HG03457 (cell line): ENCODE measurements around the gene UBE2F.

Experiments used
- ATAC-seq: cut with Tn5 transposase; IDR thresholded peaks from one replicate; pipeline ENCODE4 v1.9.1; 2021; ENCODE audit warnings: moderate number of reproducible peaks; ENCODE audit not compliant: unreplicated experiment

Gene UBE2F

DNA sequence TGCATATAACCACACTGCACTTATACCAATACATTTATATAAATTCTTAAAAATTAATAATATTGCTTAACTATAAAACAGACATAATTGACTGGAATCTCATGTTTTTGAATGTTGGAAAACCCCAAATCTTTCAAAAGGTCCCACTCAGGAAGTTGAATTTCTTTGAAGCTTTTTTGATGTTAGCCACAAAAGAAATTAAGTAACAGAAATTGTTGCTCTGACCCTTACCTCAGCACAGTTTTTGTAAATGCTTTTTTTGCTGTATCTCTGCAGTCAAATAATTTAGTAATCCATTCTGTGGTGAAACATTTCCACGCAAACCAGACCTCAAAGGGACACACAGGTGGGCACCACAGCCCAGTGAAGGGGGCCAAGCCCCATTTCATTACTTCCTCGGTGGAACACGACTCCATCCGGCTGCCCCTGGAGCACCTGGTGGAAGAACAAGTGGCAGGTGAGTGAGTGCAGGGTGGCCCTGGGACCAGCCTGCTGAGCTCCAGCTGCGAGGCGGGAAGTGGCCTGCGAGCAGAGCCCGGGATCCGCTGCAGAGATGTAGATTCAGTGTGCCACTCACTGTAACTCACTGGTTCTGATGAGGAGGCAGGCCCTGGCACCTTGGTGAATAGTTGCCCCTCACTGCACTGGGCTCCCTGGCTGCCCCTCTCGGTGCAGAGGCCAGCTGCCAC lies 102.4 kb downstream of the UBE2F start:
- no peak for ATAC-seq

- peak; percentile 78 for ATAC-seq
Measured at GRCh38 chr2:238069877-238070276, 103.1 kb downstream of the UBE2F start.

DNA sequence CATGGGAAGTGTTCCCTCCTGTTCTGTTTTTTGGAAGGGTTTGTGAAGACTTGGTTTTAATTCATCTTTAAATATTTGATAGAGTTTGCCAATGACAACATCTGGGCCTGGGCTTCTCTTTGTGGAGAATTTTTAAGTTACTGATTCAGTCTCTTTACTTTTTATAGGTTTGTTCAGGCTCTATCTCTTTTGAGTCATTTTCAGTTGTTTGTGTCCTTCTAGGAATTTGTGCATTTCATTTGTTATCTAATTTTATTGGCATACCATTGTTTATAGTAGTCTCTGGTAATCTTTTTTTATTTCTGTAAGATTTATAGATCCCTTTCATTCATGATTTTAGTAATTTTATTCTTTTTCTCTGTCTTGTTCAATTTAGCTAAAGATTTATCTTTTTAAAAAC lies 108.6 kb downstream of the UBE2F start:
- no peak for ATAC-seq

DNA sequence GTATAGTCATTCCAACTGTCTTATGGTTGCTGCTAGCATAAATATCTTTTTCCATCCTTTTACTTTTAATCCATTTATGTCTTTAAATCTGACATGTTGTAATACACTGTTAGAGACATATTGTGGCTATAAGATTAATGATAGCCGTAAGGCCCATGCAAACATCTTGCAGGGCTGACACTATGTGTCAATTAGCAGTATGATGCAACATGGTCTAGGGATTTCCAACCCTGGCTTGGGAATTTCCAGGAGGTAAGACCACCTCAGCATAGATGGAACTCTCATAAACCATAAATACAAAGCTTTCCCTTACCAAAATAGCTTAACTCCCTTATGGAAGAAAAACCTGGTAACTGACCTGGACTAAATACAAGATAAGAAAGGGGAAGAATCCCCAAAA lies 110.5 kb downstream of the UBE2F start:
- ATAC-seq: no peak

GRCh38 chr2:238079874-238080327 lies 113.1 kb downstream of the UBE2F start:
- no peak for ATAC-seq

DNA sequence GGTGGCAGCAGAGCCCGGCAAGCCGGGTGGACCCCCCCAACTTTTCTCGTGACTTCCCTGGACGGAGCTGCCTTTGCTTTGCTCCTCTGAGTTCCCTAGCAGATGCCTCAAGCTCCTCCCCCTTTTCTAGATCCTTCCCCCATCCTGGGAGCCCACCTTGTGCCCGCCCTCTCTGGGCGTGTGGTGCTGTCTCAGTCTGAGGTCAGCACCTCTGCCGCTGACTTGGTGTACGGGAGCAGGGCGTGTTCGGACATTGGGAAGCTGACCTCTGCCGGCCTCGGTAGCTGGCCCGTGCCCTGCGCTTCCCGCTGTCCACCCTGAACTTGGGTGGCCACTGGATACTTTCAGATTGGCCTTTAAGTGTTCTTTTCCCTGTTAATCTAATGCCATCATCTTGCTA lies 113.7 kb downstream of the UBE2F start:
- ATAC-seq: no peak

DNA sequence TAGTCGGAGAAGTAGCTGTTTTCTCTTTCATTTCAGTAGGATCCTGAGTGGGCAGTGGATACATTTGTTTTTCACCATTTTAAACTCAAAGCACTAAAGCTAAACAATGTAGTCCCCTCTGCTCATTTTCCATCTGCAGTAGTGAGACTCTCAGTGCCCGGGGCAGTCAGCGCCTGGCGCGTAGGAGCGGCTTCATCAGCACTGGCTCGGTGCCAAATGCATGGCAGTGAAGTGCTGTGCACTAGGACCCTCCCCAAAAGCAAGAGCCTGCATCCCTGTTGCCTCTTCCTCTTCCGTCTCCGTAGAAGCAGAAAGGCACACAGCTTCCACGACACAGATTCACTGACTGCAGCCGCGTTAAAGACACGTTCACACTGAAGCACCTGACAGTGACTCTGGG lies 114.3 kb downstream of the UBE2F start:
- ATAC-seq: no peak

DNA sequence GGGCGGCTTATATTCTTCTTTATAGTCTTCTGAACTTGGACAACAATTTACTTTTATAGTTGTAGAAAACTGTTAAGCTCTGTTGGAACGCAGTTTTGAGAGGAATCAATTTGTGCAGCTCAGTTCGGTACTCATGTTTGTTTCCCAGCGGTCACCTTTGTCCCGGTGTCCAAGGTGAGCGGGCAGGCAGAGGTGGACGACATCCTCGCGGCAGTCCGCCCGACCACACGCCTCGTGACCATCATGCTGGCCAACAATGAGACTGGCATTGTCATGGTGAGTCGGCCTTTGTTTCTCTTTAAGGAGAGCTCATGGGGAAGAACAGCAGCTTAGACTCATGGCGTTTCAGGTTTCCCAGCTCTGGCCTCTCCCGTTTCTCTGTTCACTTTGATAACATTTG lies 114.7 kb downstream of the UBE2F start:
- no peak for ATAC-seq

GRCh38 chr2:238082151-238082550 lies 115.3 kb downstream of the UBE2F start:
- no peak for ATAC-seq

- ATAC-seq: no peak
Measured at GRCh38 chr2:238082827-238083226, 116.0 kb downstream of the UBE2F start.

- ATAC-seq: no peak
Measured at GRCh38 chr2:238083919-238084318, 117.1 kb downstream of the UBE2F start.

DNA sequence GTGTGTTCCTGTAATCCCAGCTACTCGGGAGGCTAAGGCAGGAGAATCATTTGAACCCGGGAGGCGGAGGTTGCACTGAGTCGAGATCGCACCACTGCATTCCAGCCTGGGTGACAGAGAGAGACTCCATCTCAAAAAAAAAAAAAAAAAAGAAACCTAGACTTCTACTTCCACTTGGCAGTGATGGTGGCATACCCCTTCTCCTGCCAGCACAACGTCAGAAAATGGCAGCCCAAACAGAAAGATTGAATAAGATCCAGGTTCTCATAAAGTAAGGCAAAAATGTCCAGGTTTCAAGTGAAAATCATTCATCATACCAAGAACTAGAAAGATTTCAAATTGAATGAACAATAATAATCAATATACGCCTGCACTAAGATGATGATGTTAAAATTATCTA lies 117.9 kb downstream of the UBE2F start:
- no peak for ATAC-seq

- no peak for ATAC-seq
Measured at GRCh38 chr2:238085899-238086298, 119.1 kb downstream of the UBE2F start.

- ATAC-seq: no peak
Measured at GRCh38 chr2:238087211-238087610, 120.4 kb downstream of the UBE2F start.

- ATAC-seq: no peak
Measured at GRCh38 chr2:238090887-238091286, 124.1 kb downstream of the UBE2F start.

- ATAC-seq: no peak
Measured at GRCh38 chr2:238091436-238092060, 124.7 kb downstream of the UBE2F start.
